ENCODE measurements around the gene PTGDR2.
"Not testable (repeated sequence)": the region's sequence is repeated elsewhere in the genome, so short reads cannot be mapped to it uniquely, and the experiment has no call there.

PTGDR2 gene

GRCh38 chr11:60830478-60831142, 25.1 kb downstream of the PTGDR2 start:
- H3K27ac Mint-ChIP-seq, result no peak overlapping the region
- H3K27me3 Mint-ChIP-seq (ENCODE audit: low read depth), result peaks cover 8% of the 10 kb centered on the region
- no peak overlapping the region for H3K4me3 Mint-ChIP-seq

GRCh38 chr11:60825790-60826189, 30.0 kb downstream of the PTGDR2 start:
- DNase-seq (ENCODE audit: low spot score), result no peak
- Mint-ChIP-seq H3K27me3 (ENCODE audit: low read depth) (peaks cover 3% of the 10 kb centered on the region), H3K4me1 (ENCODE audit: low read depth) (no peaks in the 10 kb centered on the region), H3K9me3 (no peaks in the 10 kb centered on the region), H3K4me3 (no peak overlapping the region), H3K27ac (no peak overlapping the region), H3K36me3 (ENCODE audit: low read depth) (no peaks in the 10 kb centered on the region)

More at GRCh38 chr11:60830478-60831142, 25.1 kb downstream of the PTGDR2 start:
- Mint-ChIP-seq H3K4me1 (ENCODE audit: low read depth) (peaks cover 44% of the 10 kb centered on the region), H3K36me3 (ENCODE audit: low read depth) (no peaks in the 10 kb centered on the region), H3K9me3 (no peaks in the 10 kb centered on the region)
- no peak for DNase-seq (ENCODE audit: low spot score)

- Mint-ChIP-seq H3K4me3 (no peak overlapping the region), H3K4me1 (ENCODE audit: low read depth) (no peaks in the 10 kb centered on the region), H3K36me3 (ENCODE audit: low read depth) (no peaks in the 10 kb centered on the region), H3K27me3 (ENCODE audit: low read depth) (peaks cover 5% of the 10 kb centered on the region), H3K9me3 (no peaks in the 10 kb centered on the region), H3K27ac (no peak overlapping the region)
- DNase-seq (ENCODE audit: low spot score), result no peak
Observed at GRCh38 chr11:60825118-60825517, 30.6 kb downstream of the PTGDR2 start.

- not testable (repeated sequence) for H3K36me3 Mint-ChIP-seq (ENCODE audit: low read depth); H3K27ac Mint-ChIP-seq; H3K4me3 Mint-ChIP-seq; H3K4me1 Mint-ChIP-seq (ENCODE audit: low read depth); DNase-seq (ENCODE audit: low spot score); H3K27me3 Mint-ChIP-seq (ENCODE audit: low read depth); H3K9me3 Mint-ChIP-seq
Observed at GRCh38 chr11:60823745-60824306, 31.9 kb downstream of the PTGDR2 start.

GRCh38 chr11:60821827-60822599, 33.7 kb downstream of the PTGDR2 start:
- DNase-seq (ENCODE audit: low spot score), result no peak
- H3K27ac Mint-ChIP-seq, result no peak overlapping the region
- H3K4me1 Mint-ChIP-seq (ENCODE audit: low read depth), result no peaks in the 10 kb centered on the region
- H3K9me3 Mint-ChIP-seq, result peaks cover 7% of the 10 kb centered on the region
- no peak overlapping the region for H3K4me3 Mint-ChIP-seq
- peaks cover 9% of the 10 kb centered on the region for H3K27me3 Mint-ChIP-seq (ENCODE audit: low read depth)
- H3K36me3 Mint-ChIP-seq (ENCODE audit: low read depth), result no peaks in the 10 kb centered on the region

GRCh38 chr11:60818057-60818456, 37.7 kb downstream of the PTGDR2 start:
- peaks cover 9% of the 10 kb centered on the region for H3K27me3 Mint-ChIP-seq (ENCODE audit: low read depth)
- no peak overlapping the region for H3K27ac Mint-ChIP-seq

GRCh38 chr11:60816590-60817157, 39.1 kb downstream of the PTGDR2 start:
- H3K27me3 Mint-ChIP-seq (ENCODE audit: low read depth), result peaks cover 7% of the 10 kb centered on the region
- H3K4me3 Mint-ChIP-seq, result no peak overlapping the region

More at GRCh38 chr11:60818057-60818456, 37.7 kb downstream of the PTGDR2 start:
- H3K36me3 Mint-ChIP-seq (ENCODE audit: low read depth), result no peaks in the 10 kb centered on the region
- DNase-seq (ENCODE audit: low spot score), result no peak
- H3K4me1 Mint-ChIP-seq (ENCODE audit: low read depth), result no peaks in the 10 kb centered on the region
- H3K4me3 Mint-ChIP-seq, result no peak overlapping the region
- peaks cover 15% of the 10 kb centered on the region for H3K9me3 Mint-ChIP-seq

GRCh38 chr11:60814112-60814511, 41.6 kb downstream of the PTGDR2 start:
- Mint-ChIP-seq H3K27me3 (ENCODE audit: low read depth) (peaks cover 4% of the 10 kb centered on the region), H3K9me3 (peaks cover 15% of the 10 kb centered on the region), H3K27ac (no peak overlapping the region), H3K4me1 (ENCODE audit: low read depth) (peaks cover 6% of the 10 kb centered on the region), H3K36me3 (ENCODE audit: low read depth) (no peaks in the 10 kb centered on the region), H3K4me3 (no peak overlapping the region)
- no peak for DNase-seq (ENCODE audit: low spot score)

More at GRCh38 chr11:60816590-60817157, 39.1 kb downstream of the PTGDR2 start:
- no peaks in the 10 kb centered on the region for H3K4me1 Mint-ChIP-seq (ENCODE audit: low read depth)
- DNase-seq (ENCODE audit: low spot score), result no peak
- H3K36me3 Mint-ChIP-seq (ENCODE audit: low read depth), result no peaks in the 10 kb centered on the region
- H3K27ac Mint-ChIP-seq, result no peak overlapping the region
- H3K9me3 Mint-ChIP-seq, result peaks cover 15% of the 10 kb centered on the region

- no peak overlapping the region for H3K4me3 Mint-ChIP-seq
- peaks cover 6% of the 10 kb centered on the region for H3K4me1 Mint-ChIP-seq (ENCODE audit: low read depth)
- no peak for DNase-seq (ENCODE audit: low spot score)
- no peak overlapping the region for H3K27ac Mint-ChIP-seq
- peaks cover 15% of the 10 kb centered on the region for H3K9me3 Mint-ChIP-seq
- H3K36me3 Mint-ChIP-seq (ENCODE audit: low read depth), result no peaks in the 10 kb centered on the region
- peaks cover 3% of the 10 kb centered on the region for H3K27me3 Mint-ChIP-seq (ENCODE audit: low read depth)
Observed at GRCh38 chr11:60813324-60813723, 42.4 kb downstream of the PTGDR2 start.

- Mint-ChIP-seq H3K36me3 (ENCODE audit: low read depth) (no peaks in the 10 kb centered on the region), H3K4me1 (ENCODE audit: low read depth) (peaks cover 9% of the 10 kb centered on the region), H3K9me3 (no peaks in the 10 kb centered on the region), H3K27ac (no peak overlapping the region), H3K4me3 (no peak overlapping the region), H3K27me3 (ENCODE audit: low read depth) (peaks cover 3% of the 10 kb centered on the region)
- DNase-seq (ENCODE audit: low spot score), result no peak
Observed at GRCh38 chr11:60810569-60810968, 45.2 kb downstream of the PTGDR2 start.

- Mint-ChIP-seq H3K4me1 (ENCODE audit: low read depth) (peaks cover 9% of the 10 kb centered on the region), H3K27me3 (ENCODE audit: low read depth) (peaks cover 3% of the 10 kb centered on the region), H3K36me3 (ENCODE audit: low read depth) (no peaks in the 10 kb centered on the region), H3K27ac (no peak overlapping the region), H3K4me3 (no peak overlapping the region), H3K9me3 (no peaks in the 10 kb centered on the region)
- no peak for DNase-seq (ENCODE audit: low spot score)
Observed at GRCh38 chr11:60810151-60810550, 45.6 kb downstream of the PTGDR2 start.

GRCh38 chr11:60809691-60810090, 46.1 kb downstream of the PTGDR2 start:
- no peak for DNase-seq (ENCODE audit: low spot score)
- peaks cover 3% of the 10 kb centered on the region for H3K27me3 Mint-ChIP-seq (ENCODE audit: low read depth)
- no peaks in the 10 kb centered on the region for H3K36me3 Mint-ChIP-seq (ENCODE audit: low read depth)
- no peaks in the 10 kb centered on the region for H3K9me3 Mint-ChIP-seq
- H3K4me1 Mint-ChIP-seq (ENCODE audit: low read depth), result peaks cover 9% of the 10 kb centered on the region
- H3K4me3 Mint-ChIP-seq, result no peak overlapping the region
- H3K27ac Mint-ChIP-seq, result no peak overlapping the region

- no peak for DNase-seq (ENCODE audit: low spot score)
- Mint-ChIP-seq H3K27me3 (ENCODE audit: low read depth) (peaks cover 3% of the 10 kb centered on the region), H3K27ac (no peak overlapping the region), H3K36me3 (ENCODE audit: low read depth) (no peaks in the 10 kb centered on the region), H3K9me3 (no peaks in the 10 kb centered on the region), H3K4me1 (ENCODE audit: low read depth) (peaks cover 9% of the 10 kb centered on the region), H3K4me3 (no peak overlapping the region)
Observed at GRCh38 chr11:60809249-60809648, 46.5 kb downstream of the PTGDR2 start.

All from T-helper 2 cell treated with Interferon-gamma antibody and Interleukin-4, amounts not matched to agents 5 μg/mL and 100 μg/mL, for 36 hours (primary cell).